Mesothelial cell of epicardium (in vitro differentiated cells): Measurements from ENCODE around the gene AOC3. TPM values are rescaled to one million over a fixed set of nuclear protein-coding genes. Genes with fewer than 3 reads are reported as not detected.
"Not testable (repeated sequence)": the region's sequence is repeated elsewhere in the genome, so short reads cannot be mapped to it uniquely, and the experiment has no call there.

Experiments
- DNase-seq, 2 experiments: peaks; one replicate each; pipeline ENCODE4 v3.0.0; 2021; ENCODE audit warnings: low spot score in 2 of 2; ENCODE audit not compliant: unreplicated experiment in 2 of 2
- H3K27ac Mint-ChIP-seq: 2 replicates; pipeline ENCODE4 v1.8.0; 2021; ENCODE audit warnings: mixed read lengths
- H3K27me3 Mint-ChIP-seq: 2 replicates; pipeline ENCODE4 v1.8.0; 2021; ENCODE audit warnings: low read depth, mixed read lengths
- H3K36me3 Mint-ChIP-seq: 2 replicates; pipeline ENCODE4 v1.8.0; 2021; ENCODE audit warnings: mixed read lengths
- H3K4me1 Mint-ChIP-seq: 2 replicates; pipeline ENCODE4 v1.8.0; 2021; ENCODE audit warnings: mixed read lengths
- H3K4me3 Mint-ChIP-seq: 2 replicates; pipeline ENCODE4 v1.8.0; 2021; ENCODE audit warnings: mild to moderate bottlenecking, moderate library complexity, mixed read lengths
- H3K9me3 Mint-ChIP-seq: 2 replicates; pipeline ENCODE4 v1.8.0; 2021; ENCODE audit warnings: mixed read lengths
- CTCF ChIP-seq: fragments of 200-600 bp; sonication (generic); IDR thresholded peaks from one replicate; pipeline ENCODE4 v1.5.0; 2021; ENCODE audit warnings: antibody characterized with exemption; ENCODE audit not compliant: unreplicated experiment
- total RNA-seq: library from RNA; stranded (reverse); gene quantifications from 3 replicates; pipeline ENCODE4 v1.2.1, GENCODE V29; 2021

Gene AOC3
- total RNA-seq, 1 donor from 2014 or later, result 1.5 TPM

DNA sequence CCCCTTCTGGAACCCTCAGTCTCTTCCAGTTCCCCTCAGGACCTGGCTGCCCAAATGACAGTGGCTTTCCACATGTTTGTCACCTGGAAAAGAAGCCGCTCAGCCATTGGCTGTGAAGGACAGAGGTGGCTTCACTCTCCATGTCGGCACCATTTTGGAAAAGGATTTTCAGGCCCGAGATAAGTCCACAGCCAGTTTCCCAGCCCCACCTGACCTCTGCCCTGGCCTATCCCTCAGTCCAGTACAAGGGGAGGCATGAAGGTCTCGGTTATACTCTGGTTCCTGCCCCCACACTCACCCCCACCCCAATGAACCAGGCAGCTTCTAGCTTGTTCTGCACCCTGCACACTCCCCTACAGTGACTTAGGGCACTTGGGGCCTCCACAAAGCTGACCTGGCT lies 15.2 kb downstream of the AOC3 start:
- no peak for DNase-seq
- Mint-ChIP-seq H3K36me3 (no peaks in the 10 kb centered on the region), H3K9me3 (peaks cover 16% of the 10 kb centered on the region), H3K4me3 (no peak overlapping the region), H3K4me1 (peaks cover 6% of the 10 kb centered on the region), H3K27ac (no peak overlapping the region), H3K27me3 (peaks cover 11% of the 10 kb centered on the region)
- no peak for TF ChIP-seq CTCF

GRCh38 chr17:42866631-42867575 lies 15.9 kb downstream of the AOC3 start:
- no peak for TF ChIP-seq CTCF
- Mint-ChIP-seq H3K4me3 (no peak overlapping the region), H3K36me3 (peaks cover 3% of the 10 kb centered on the region), H3K27me3 (peaks cover 11% of the 10 kb centered on the region), H3K27ac (no peak overlapping the region), H3K9me3 (peaks cover 22% of the 10 kb centered on the region), H3K4me1 (peaks cover 6% of the 10 kb centered on the region)
- DNase-seq, result no peak

DNA sequence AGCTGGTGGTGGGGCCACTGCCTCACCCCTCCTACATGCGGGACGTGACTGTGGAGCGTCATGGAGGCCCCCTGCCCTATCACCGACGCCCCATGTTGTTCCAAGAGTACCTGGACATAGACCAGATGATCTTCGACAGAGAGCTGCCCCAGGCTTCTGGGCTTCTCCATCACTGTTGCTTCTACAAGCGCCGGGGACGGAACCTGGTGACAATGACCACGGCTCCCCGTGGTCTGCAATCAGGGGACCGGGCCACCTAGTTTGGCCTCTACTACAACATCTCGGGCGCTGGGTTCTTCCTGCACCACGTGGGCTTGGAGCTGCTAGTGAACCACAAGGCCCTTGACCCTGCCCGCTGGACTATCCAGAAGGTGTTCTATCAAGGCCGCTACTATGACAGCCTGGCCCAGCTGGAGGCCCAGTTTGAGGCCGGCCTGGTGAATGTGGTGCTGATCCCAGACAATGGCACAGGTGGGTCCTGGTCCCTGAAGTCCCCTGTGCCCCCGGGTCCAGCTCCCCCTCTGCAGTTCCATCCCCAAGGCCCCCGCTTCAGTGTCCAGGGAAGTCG lies 16.8 kb downstream of the AOC3 start:
- not testable (repeated sequence) for H3K36me3 Mint-ChIP-seq

DNA sequence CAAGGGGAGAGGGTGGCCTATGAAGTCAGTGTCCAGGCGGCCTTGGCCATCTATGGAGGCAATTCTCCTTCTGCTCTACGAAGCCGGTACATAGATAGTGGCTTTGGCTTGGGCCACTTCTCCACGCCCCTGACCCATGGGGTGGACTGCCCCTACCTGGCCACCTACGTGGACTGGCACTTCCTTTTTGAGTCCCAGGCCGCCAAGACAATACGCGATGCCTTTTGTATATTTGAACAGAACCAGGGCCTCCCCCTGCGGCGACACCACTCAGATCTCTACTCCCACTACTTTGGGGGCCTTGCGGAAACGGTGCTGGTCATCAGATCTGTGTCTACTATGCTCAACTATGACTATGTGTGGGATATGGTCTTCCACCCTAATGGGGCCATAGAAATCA lies 17.3 kb downstream of the AOC3 start:
- Mint-ChIP-seq H3K4me1 (peaks cover 6% of the 10 kb centered on the region), H3K4me3 (no peak overlapping the region), H3K27ac (no peak overlapping the region), H3K27me3 (peaks cover 18% of the 10 kb centered on the region), H3K9me3 (peaks cover 18% of the 10 kb centered on the region), H3K36me3 (peaks cover 3% of the 10 kb centered on the region)
- TF ChIP-seq CTCF, result no peak
- no peak for DNase-seq

More for the DNA sequence above, 16.8 kb downstream of the AOC3 start:
- H3K9me3 Mint-ChIP-seq, result peaks cover 18% of the 10 kb centered on the region
- H3K27ac Mint-ChIP-seq, H3K4me3 Mint-ChIP-seq, H3K4me1 Mint-ChIP-seq, DNase-seq: not testable (repeated sequence)
- H3K27me3 Mint-ChIP-seq, result peaks cover 12% of the 10 kb centered on the region

- no peak for TF ChIP-seq CTCF
- Mint-ChIP-seq H3K27ac (no peak overlapping the region), H3K4me3 (no peak overlapping the region), H3K4me1 (no peaks in the 10 kb centered on the region), H3K36me3 (peaks cover 3% of the 10 kb centered on the region), H3K9me3 (peaks cover 18% of the 10 kb centered on the region), H3K27me3 (peaks cover 28% of the 10 kb centered on the region)
- no peak for DNase-seq
These were observed 20.6 kb downstream of the AOC3 start for GRCh38 chr17:42871647-42872046.
